SU-DHL-6 (cell line): ENCODE data around the gene TRMO.

Experiments used
- CTCF ChIP-seq: fragments of 200-600 bp; sonication (generic); IDR thresholded peaks from one replicate; pipeline ENCODE4 v1.5.1; 2017; ENCODE audit warnings: antibody characterized with exemption, mild to moderate bottlenecking, low read length, moderate library complexity; ENCODE audit not compliant: insufficient read depth, poor library complexity, severe bottlenecking
- EZH2phosphoT487 ChIP-seq: fragments of 200-600 bp; sonication (generic), shearing (Covaris generic); conservative IDR thresholded peaks from 2 replicates; pipeline ENCODE4 v1.6.1; 2018; ENCODE audit warnings: mild to moderate bottlenecking, antibody characterized with exemption, low read length, moderate library complexity, mixed read lengths

GRCh38 chr9:97863314-97863713 is 59.0 kb downstream of the TRMO start:
- TF ChIP-seq CTCF (no peak), EZH2phosphoT487 (no peak)
